Loucy (cell line): ENCODE results near the gene CRYBG3.

Experiments used
- H2AFZ ChIP-seq: fragments of 200-600 bp; sonication (generic); 2 replicates; pipeline ENCODE4 v1.6.0; 2016; ENCODE audit warnings: antibody characterized with exemption, mild to moderate bottlenecking, low read length, moderate library complexity
- H3F3A ChIP-seq: fragments of 200-600 bp; 2 replicates; pipeline ENCODE4 v1.6.0; 2016; ENCODE audit warnings: antibody characterized with exemption, low read depth, mild to moderate bottlenecking
- H3K27me3 ChIP-seq: fragments of 200-600 bp; sonication (generic); 2 replicates; pipeline ENCODE4 v1.6.1; 2014; ENCODE audit warnings: low read length, mild to moderate bottlenecking; ENCODE audit not compliant: insufficient read depth, poor library complexity, severe bottlenecking
- H3K36me3 ChIP-seq: fragments of 200-600 bp; sonication (generic); 2 replicates; pipeline ENCODE4 v1.6.1; 2016; ENCODE audit warnings: low read length; ENCODE audit not compliant: insufficient read depth
- H3K4me1 ChIP-seq: fragments of 200-600 bp; sonication (generic); 2 replicates; pipeline ENCODE4 v1.5.1; 2014; ENCODE audit warnings: low read length, mild to moderate bottlenecking; ENCODE audit not compliant: insufficient read depth, poor library complexity, severe bottlenecking
- H3K4me2 ChIP-seq: fragments of 200-600 bp; sonication (generic); 2 replicates; pipeline ENCODE4 v1.6.0; 2014; ENCODE audit warnings: antibody characterized with exemption, low read length, low read depth, mild to moderate bottlenecking; ENCODE audit not compliant: poor library complexity, severe bottlenecking
- H3K4me3 ChIP-seq: fragments of 200-600 bp; sonication (generic); 2 replicates; pipeline ENCODE4 v1.5.1; 2014; ENCODE audit warnings: low read length, mild to moderate bottlenecking, mixed read lengths; ENCODE audit not compliant: poor library complexity, severe bottlenecking
- H3K79me2 ChIP-seq: fragments of 200-600 bp; sonication (generic); 2 replicates; pipeline ENCODE4 v1.6.1; 2014; ENCODE audit warnings: low read length; ENCODE audit not compliant: insufficient read depth
- H3K9ac ChIP-seq: fragments of 200-600 bp; sonication (generic); 2 replicates; pipeline ENCODE4 v1.6.0; 2014; ENCODE audit warnings: mild to moderate bottlenecking, low read depth, low read length, moderate library complexity; ENCODE audit not compliant: poor library complexity, severe bottlenecking
- H3K9me2 ChIP-seq: fragments of 200-600 bp; sonication (generic); replicated peaks from 2 replicates; pipeline ENCODE4 v1.6.1; 2016; ENCODE audit warnings: low read depth, low read length, mixed read lengths
- H3K9me3 ChIP-seq: fragments of 200-600 bp; sonication (generic); 2 replicates; pipeline ENCODE4 v1.6.1; 2014; ENCODE audit warnings: mild to moderate bottlenecking, antibody characterized with exemption, low read length, low read depth; ENCODE audit not compliant: insufficient read depth
- H4K20me1 ChIP-seq: fragments of 200-600 bp; sonication (generic); 2 replicates; pipeline ENCODE4 v1.6.0; 2014; ENCODE audit warnings: antibody characterized with exemption, low read length, mild to moderate bottlenecking; ENCODE audit not compliant: insufficient read depth, poor library complexity, severe bottlenecking
- CTCF ChIP-seq: fragments of 200-600 bp; sonication (generic); conservative IDR thresholded peaks from 2 replicates; pipeline ENCODE4 v1.5.1; 2014; ENCODE audit warnings: mild to moderate bottlenecking, antibody characterized with exemption, low read length
- EZH2phosphoT487 ChIP-seq: fragments of 200-600 bp; IDR thresholded peaks from 2 replicates; pipeline ENCODE4 v1.6.1; 2018; ENCODE audit warnings: antibody characterized with exemption, mild to moderate bottlenecking, moderate library complexity, borderline replicate concordance

Gene CRYBG3

GRCh38 chr3:97958796-97959195 lies 137.0 kb downstream of the CRYBG3 start:
- Histone ChIP-seq H3K9me2 (no peaks in the 10 kb centered on the region), H3F3A (no peaks in the 10 kb centered on the region), H3K4me3 (peak overlapping the region; percentile 1), H2AFZ (peak overlapping the region; percentile 32; the same call in 1 of the 2 replicates), H3K9ac (no peak overlapping the region), H3K36me3 (peaks cover 16% of the 10 kb centered on the region; the same call in 1 of the 2 replicates), H4K20me1 (no peaks in the 10 kb centered on the region), H3K27me3 (no peaks in the 10 kb centered on the region), H3K79me2 (peaks cover 8% of the 10 kb centered on the region; the same call in 1 of the 2 replicates), H3K4me2 (peak overlapping the region; percentile 23), H3K9me3 (no peaks in the 10 kb centered on the region), H3K4me1 (peaks cover 15% of the 10 kb centered on the region)
- TF ChIP-seq EZH2phosphoT487 (no peak), CTCF (no peak)

- H3K4me2 ChIP-seq: no peak overlapping the region
- peaks cover 12% of the 10 kb centered on the region; the same call in 1 of the 2 replicates for H3K79me2 ChIP-seq
- H3K9ac ChIP-seq: no peak overlapping the region
- H3K27me3 ChIP-seq: no peaks in the 10 kb centered on the region
- no peaks in the 10 kb centered on the region for H3K9me2 ChIP-seq
- H3K36me3 ChIP-seq: peaks cover 9% of the 10 kb centered on the region; the same call in 1 of the 2 replicates
- no peak overlapping the region for H3K4me3 ChIP-seq
- H2AFZ ChIP-seq: no peak overlapping the region
- H4K20me1 ChIP-seq: no peaks in the 10 kb centered on the region
- H3F3A ChIP-seq: no peaks in the 10 kb centered on the region
- no peaks in the 10 kb centered on the region for H3K9me3 ChIP-seq
- TF ChIP-seq CTCF (no peak), EZH2phosphoT487 (no peak)
- peaks cover 19% of the 10 kb centered on the region for H3K4me1 ChIP-seq
These were observed 138.1 kb downstream of the CRYBG3 start for GRCh38 chr3:97959872-97960271.

GRCh38 chr3:97960551-97960950 lies 138.7 kb downstream of the CRYBG3 start:
- Histone ChIP-seq H3K4me2 (no peak overlapping the region), H3K9ac (no peak overlapping the region), H3K9me3 (no peaks in the 10 kb centered on the region), H3F3A (no peaks in the 10 kb centered on the region), H4K20me1 (no peaks in the 10 kb centered on the region), H3K9me2 (no peaks in the 10 kb centered on the region), H3K4me1 (peaks cover 21% of the 10 kb centered on the region), H3K79me2 (peaks cover 12% of the 10 kb centered on the region; the same call in 1 of the 2 replicates), H3K36me3 (peaks cover 9% of the 10 kb centered on the region; the same call in 1 of the 2 replicates), H3K4me3 (no peak overlapping the region), H2AFZ (no peak overlapping the region), H3K27me3 (no peaks in the 10 kb centered on the region)
- TF ChIP-seq EZH2phosphoT487: no peak
- TF ChIP-seq CTCF: no peak
